Stimulated activated CD4-positive, alpha-beta T cell treated with anti-CD3 and anti-CD28 coated beads, Interleukin-2, amount 100 ng/mL, for 24 hours (primary cell): ENCODE measurements around the gene ZYX.

ENCODE experiments used
- DNase-seq, 2 donors: peaks; one replicate each; pipeline ENCODE4 v3.0.0-alpha.2; 2020

The ZYX gene

DNA sequence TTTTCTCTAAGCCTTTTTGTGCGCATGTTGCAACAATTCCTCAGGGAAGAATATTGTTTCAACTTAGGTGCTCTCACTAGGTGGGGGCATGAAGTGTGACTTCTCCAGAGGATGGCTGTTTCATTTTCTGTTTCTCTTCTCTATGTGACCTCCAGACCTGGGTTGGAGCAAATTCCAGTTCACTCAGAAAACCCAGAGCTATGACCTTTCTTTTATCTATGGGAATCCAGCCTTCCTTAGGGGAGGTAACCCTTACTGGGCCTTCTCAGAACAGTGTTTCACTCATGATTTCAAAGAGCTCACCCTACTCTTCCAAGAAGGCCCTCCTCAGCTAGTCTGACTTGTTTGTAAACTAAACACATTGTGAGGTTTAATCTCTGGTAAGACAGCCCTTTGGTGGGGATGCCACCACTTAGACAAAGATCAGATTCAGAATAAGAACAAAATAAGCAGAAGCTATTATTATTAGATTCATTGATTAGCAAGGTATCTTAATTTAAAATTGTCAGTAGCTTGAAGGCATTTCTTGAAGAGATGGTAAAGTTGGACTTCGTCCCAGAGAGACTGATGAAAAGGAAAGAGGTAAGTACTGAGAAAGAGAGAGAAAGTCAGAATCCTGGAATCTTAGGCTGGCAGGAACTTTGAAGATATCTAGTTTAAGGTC, 45.5 kb downstream of the ZYX start:
- DNase-seq, result no peak

DNA sequence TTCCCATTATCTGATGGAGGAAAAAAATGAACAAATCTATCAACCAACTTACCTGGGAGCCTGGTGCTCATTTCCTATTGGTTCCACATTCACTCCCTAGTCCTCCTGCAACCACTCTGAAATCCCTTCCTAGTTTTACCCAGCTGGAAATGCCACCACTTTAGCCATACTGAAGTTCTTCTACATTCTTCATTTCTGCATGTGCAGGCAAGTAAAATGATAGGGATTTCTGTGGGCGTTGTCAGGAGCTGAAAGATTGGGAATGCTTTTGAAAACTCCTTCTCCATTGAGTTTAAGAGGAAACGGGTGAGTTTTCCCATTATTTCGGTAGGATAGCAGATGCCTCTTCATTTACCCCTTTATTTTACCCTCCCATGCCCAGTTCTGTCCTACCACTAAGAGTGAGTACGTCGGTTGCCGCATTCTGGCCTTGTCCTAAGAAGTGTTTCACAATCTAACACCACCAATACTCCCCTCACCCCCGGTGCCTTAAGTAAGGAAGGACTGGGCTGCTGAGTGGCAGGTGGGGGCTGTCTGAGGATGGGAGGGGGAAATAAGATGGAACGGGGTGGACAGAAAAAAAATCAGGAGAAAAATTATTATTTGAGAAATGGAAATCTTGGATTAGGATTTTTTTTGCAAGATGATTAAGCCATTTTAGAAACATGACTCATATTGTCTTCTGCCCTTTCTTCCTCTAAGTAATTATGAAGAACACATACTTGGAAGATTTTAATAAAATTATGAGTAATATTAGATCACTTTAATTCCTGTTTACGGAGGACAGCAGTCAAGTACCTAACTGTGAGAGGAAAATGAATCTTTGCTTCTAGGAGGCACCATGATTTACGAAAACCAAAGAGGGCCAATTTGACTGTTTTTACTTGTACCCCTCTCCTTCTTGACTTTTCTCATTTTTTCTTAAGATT, 48.9 kb downstream of the ZYX start:
- DNase-seq, result no peak

DNA sequence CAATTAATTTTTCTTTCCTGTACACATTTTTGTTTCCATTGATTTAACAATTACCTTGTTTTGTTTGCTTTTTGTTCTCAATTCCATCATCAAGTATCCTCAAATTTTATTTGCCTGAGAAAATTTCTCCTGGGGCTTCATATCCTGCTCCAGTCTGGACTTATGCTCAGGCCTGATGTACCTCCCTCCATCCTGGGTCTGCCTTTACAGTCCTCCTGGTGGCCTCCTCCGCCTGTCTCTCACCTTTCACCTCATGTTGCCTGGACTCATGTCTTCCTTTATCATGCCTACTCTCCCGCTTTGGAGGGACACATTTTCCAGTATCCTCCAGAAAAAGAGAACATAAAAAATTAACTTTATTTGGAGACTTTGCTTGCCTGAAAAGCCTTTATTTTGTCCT, 50.0 kb downstream of the ZYX start:
- DNase-seq, result no peak

DNA sequence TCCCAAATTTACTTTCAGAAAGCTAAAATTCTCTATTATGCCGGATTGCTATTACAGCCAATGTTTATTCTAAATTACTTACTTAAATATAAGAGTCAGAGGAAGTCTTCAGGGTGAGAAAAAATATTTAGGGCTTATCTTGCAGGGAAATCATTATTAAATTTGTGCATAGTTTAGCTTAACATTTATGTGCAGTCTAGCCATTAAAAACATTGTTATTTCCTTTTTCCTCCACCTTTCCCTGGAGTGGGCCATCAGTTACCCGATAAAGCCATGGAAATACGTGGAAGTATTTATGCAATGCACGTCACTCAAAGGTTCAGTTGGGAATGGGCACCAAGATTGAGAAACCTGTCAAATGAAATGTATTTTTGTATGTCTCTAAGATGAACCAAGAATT, 52.6 kb downstream of the ZYX start:
- no peak for DNase-seq

GRCh38 chr7:143434660-143435059, 53.5 kb downstream of the ZYX start:
- no peak for DNase-seq

DNA sequence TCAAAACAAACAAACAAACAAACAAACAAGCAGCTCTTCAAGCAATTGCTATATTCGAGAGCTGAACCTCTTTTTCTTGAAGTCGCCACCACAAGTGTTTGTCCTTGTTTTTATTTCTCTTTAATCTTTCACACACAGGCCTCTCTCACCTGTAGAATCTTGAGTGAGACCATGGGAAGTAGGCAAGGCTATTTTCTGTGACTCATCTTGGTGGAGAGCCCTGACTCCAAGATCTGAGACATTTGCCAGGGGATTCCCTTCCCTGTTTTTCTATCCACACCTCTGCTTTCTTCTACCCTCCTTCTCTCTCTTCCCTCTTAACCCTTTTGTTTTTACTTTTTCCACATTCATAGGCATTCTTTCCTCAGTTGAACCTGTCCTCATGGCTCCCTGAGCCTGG, 54.1 kb downstream of the ZYX start:
- DNase-seq, result no peak

GRCh38 chr7:143436325-143436946, 55.3 kb downstream of the ZYX start:
- DNase-seq, result no peak

DNA sequence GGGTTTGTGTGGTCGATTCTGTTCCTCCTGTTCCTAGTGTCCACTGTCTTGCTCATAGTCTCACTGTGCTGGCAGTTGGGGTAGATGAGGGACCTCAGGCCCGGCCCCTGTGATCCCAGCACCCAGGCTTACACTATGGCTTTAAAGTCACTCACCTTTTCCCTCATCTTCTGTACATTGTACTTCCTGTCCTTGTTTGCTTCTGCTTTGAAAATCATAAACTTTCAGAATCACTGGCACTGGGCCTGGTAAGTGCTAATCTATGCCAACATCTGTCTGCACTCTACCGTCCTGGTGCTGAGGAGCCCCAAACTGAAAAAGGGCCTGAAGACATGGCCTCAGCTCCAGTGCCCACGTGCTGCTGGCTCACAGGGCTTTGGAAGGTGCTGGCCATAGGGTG, 56.4 kb downstream of the ZYX start:
- DNase-seq, result no peak

- no peak for DNase-seq
Measured at GRCh38 chr7:143439866-143440265, 58.7 kb downstream of the ZYX start.
